Mesendoderm (in vitro differentiated cells): ENCODE measurements around the gene LBHD1.
"Not testable (repeated sequence)": the region's sequence is repeated elsewhere in the genome, so short reads cannot be mapped to it uniquely, and the experiment has no call there.

Experiments used
- DNase-seq: peaks from one replicate; pipeline ENCODE4 v3.0.0; 2013
- H2AK5ac ChIP-seq: 2 replicates; pipeline ENCODE4 v1.6.1; 2013; ENCODE audit warnings: low read length, inconsistent platforms
- H2BK120ac ChIP-seq: 2 replicates; pipeline ENCODE4 v1.6.1; 2013; ENCODE audit warnings: low read depth, mild to moderate bottlenecking, low read length, moderate library complexity, mixed read lengths
- H2BK15ac ChIP-seq: replicated peaks from 2 replicates; pipeline ENCODE4 v1.6.1; 2013; ENCODE audit warnings: low read depth, mild to moderate bottlenecking, moderate library complexity
- H2BK5ac ChIP-seq: 2 replicates; pipeline ENCODE4 v1.6.1; 2013; ENCODE audit warnings: low read length, inconsistent platforms
- H3K18ac ChIP-seq: 2 replicates; pipeline ENCODE4 v1.6.1; 2013; ENCODE audit warnings: mild to moderate bottlenecking, low read length, mixed read lengths
- H3K23ac ChIP-seq: one replicate; pipeline ENCODE4 v1.6.1; 2013; ENCODE audit warnings: low read length
- H3K27ac ChIP-seq: 2 replicates; pipeline ENCODE4 v1.5.1; 2013; ENCODE audit warnings: low read depth, mild to moderate bottlenecking, inconsistent platforms, low read length, moderate library complexity
- H3K27me3 ChIP-seq: 2 replicates; pipeline ENCODE4 v1.6.1; 2013; ENCODE audit warnings: low read length, control low read depth, mild to moderate bottlenecking, inconsistent platforms; ENCODE audit not compliant: insufficient read depth, poor library complexity
- H3K36me3 ChIP-seq: 2 replicates; pipeline ENCODE4 v1.6.1; 2013; ENCODE audit warnings: low read length, inconsistent platforms; ENCODE audit not compliant: control insufficient read depth, insufficient read depth
- H3K4ac ChIP-seq: one replicate; pipeline ENCODE4 v1.6.1; 2013; ENCODE audit warnings: low read depth, mild to moderate bottlenecking, low read length, moderate library complexity
- H3K4me1 ChIP-seq: 2 replicates; pipeline ENCODE4 v1.6.1; 2013; ENCODE audit warnings: low read depth, low read length, inconsistent platforms; ENCODE audit not compliant: control insufficient read depth
- H3K4me2 ChIP-seq: 2 replicates; pipeline ENCODE4 v1.6.1; 2013; ENCODE audit warnings: low read length
- H3K4me3 ChIP-seq: 2 replicates; pipeline ENCODE4 v1.5.1; 2013; ENCODE audit warnings: mild to moderate bottlenecking, low read length
- H3K56ac ChIP-seq: one replicate; pipeline ENCODE4 v1.6.1; 2013; ENCODE audit warnings: low read length
- H3K79me1 ChIP-seq: 2 replicates; pipeline ENCODE4 v1.6.1; 2013; ENCODE audit warnings: low read length, inconsistent platforms
- H3K79me2 ChIP-seq: 2 replicates; pipeline ENCODE4 v1.6.1; 2013; ENCODE audit warnings: mild to moderate bottlenecking, low read length; ENCODE audit not compliant: control insufficient read depth, insufficient read depth
- H3K9ac ChIP-seq: 2 replicates; pipeline ENCODE4 v1.6.1; 2013; ENCODE audit warnings: low read length, inconsistent platforms
- H4K5ac ChIP-seq: one replicate; pipeline ENCODE4 v1.6.1; 2013; ENCODE audit warnings: low read length
- H4K8ac ChIP-seq: one replicate; pipeline ENCODE4 v1.6.1; 2013; ENCODE audit warnings: low read depth, mild to moderate bottlenecking, control low read depth, low read length, moderate library complexity
- WGBS: extraction: QIAGEN DNeasy Blood & Tissue Kit; methylation state at CpG from one replicate; pipeline ENCODE4 v1.1.7; 2013; ENCODE audit warnings: low lambda C conversion rate, missing lambda C conversion rate; ENCODE audit not compliant: insufficient coverage; ENCODE audit errors: extremely low coverage; 5-methylcytosine and 5-hydroxymethylcytosine counted together

Gene LBHD1

GRCh38 chr11:62675415-62675814, 3.3 kb upstream of the LBHD1 start:
- not testable (repeated sequence) for H3K4me3 ChIP-seq, H2BK15ac ChIP-seq, H3K27ac ChIP-seq, H4K8ac ChIP-seq, H2BK5ac ChIP-seq, H3K4ac ChIP-seq, H3K27me3 ChIP-seq, H3K9ac ChIP-seq, H3K56ac ChIP-seq, H2BK120ac ChIP-seq, H3K18ac ChIP-seq, H2AK5ac ChIP-seq, DNase-seq, H3K4me2 ChIP-seq, H4K5ac ChIP-seq, H3K36me3 ChIP-seq, H3K23ac ChIP-seq, H3K4me1 ChIP-seq
- no CpG with 5 or more reads among the region's 10 CpGs for WGBS
- Histone ChIP-seq H3K79me1 (peaks cover 11% of the 10 kb centered on the region), H3K79me2 (peaks cover 14% of the 10 kb centered on the region)

DNA sequence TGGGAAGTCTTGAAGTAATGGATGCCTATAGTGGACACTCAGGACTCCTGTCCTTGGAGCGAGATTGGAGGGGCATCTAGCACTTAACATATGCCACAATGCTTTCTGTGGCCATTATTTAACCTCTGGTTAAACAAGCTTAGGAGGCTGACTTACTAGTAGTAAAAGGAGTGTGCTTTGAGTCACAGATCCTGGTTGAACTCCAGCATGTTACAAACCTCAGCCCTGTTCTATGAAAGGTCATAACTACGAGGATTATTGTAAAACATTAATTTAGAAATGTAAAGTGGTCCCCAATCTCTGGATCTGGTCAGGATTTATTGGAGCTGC, 1.1 kb upstream of the LBHD1 start:
- Histone ChIP-seq H4K5ac (no peak overlapping the region), H3K79me1 (peaks cover 9% of the 10 kb centered on the region), H3K27ac (no peak overlapping the region), H3K56ac (peak overlapping the region; percentile 100), H3K27me3 (no peaks in the 10 kb centered on the region), H3K23ac (no peak overlapping the region), H2BK15ac (no peak overlapping the region), H2BK5ac (no peak overlapping the region), H3K4me2 (no peak overlapping the region), H3K79me2 (peaks cover 9% of the 10 kb centered on the region), H3K9ac (peak overlapping the region; percentile 98), H3K4ac (no peak overlapping the region), H2AK5ac (no peak overlapping the region), H4K8ac (no peak overlapping the region), H3K4me3 (no peak overlapping the region), H3K18ac (no peak overlapping the region), H2BK120ac (no peak overlapping the region), H3K36me3 (peaks cover 5% of the 10 kb centered on the region), H3K4me1 (peaks cover 3% of the 10 kb centered on the region)
- WGBS, result no CpG with 5 or more reads among the region's 2 CpGs
- DNase-seq, result no peak

GRCh38 chr11:62671236-62671607, 845 bp downstream of the LBHD1 start:
- Histone ChIP-seq H3K27ac (peak overlapping the region; percentile 87), H2BK15ac (no peak overlapping the region), H2AK5ac (no peak overlapping the region), H3K4me3 (peak overlapping the region; percentile 72), H3K4me1 (no peaks in the 10 kb centered on the region), H2BK5ac (no peak overlapping the region), H3K4ac (peak overlapping the region; percentile 87), H3K79me1 (peaks cover 12% of the 10 kb centered on the region), H3K18ac (peak overlapping the region; percentile 51), H3K23ac (no peak overlapping the region), H3K79me2 (peaks cover 17% of the 10 kb centered on the region), H3K36me3 (peaks cover under 1% of the 10 kb centered on the region), H3K9ac (peak overlapping the region; percentile 98), H3K4me2 (peak overlapping the region; percentile 70), H3K27me3 (no peaks in the 10 kb centered on the region), H4K8ac (no peak overlapping the region), H4K5ac (peak overlapping the region; percentile 71), H3K56ac (peak overlapping the region; percentile 100), H2BK120ac (no peak overlapping the region)
- no peak for DNase-seq
- no CpG with 5 or more reads among the region's 17 CpGs for WGBS

GRCh38 chr11:62669420-62670161, 2.5 kb downstream of the LBHD1 start:
- peak; percentile 52 for DNase-seq
- Histone ChIP-seq H3K9ac (peak overlapping the region; percentile 19), H3K79me1 (peaks cover 13% of the 10 kb centered on the region), H2BK120ac (no peak overlapping the region), H3K4me1 (no peaks in the 10 kb centered on the region), H3K18ac (no peak overlapping the region), H3K4ac (no peak overlapping the region), H3K36me3 (no peaks in the 10 kb centered on the region), H3K27ac (no peak overlapping the region), H3K4me3 (no peak overlapping the region), H3K79me2 (peaks cover 28% of the 10 kb centered on the region), H4K8ac (no peak overlapping the region), H3K23ac (no peak overlapping the region), H2AK5ac (no peak overlapping the region), H3K27me3 (no peaks in the 10 kb centered on the region), H3K4me2 (no peak overlapping the region), H3K56ac (peak overlapping the region; percentile 30), H2BK5ac (no peak overlapping the region), H2BK15ac (no peak overlapping the region), H4K5ac (no peak overlapping the region)
- WGBS, result no CpG with 5 or more reads among the region's 4 CpGs

DNA sequence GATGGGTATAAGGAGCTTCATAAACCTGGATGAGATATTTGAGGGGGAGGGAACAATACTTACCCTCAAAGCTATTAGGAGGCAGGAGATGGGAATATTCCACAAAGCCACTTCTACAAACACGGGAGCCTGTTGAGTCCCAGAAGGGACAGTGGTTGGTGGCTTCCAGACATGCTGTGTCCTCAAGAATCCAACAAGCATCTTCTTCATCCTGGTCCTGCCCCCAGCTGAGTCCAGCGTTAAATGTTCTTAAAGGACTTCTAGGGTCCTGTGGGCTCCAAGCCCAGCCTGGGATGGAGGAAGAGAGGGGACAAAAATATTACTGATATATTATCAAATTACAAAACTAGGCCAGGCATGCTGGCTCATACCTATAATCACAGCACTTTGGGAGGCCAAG, 4.6 kb downstream of the LBHD1 start:
- no CpG with 5 or more reads among the region's 2 CpGs for WGBS
- Histone ChIP-seq H3K27ac (no peak overlapping the region), H3K9ac (peak overlapping the region; percentile 96), H3K18ac (no peak overlapping the region), H3K4me1 (no peaks in the 10 kb centered on the region), H3K36me3 (peaks cover 1% of the 10 kb centered on the region), H3K23ac (no peak overlapping the region), H3K79me2 (peaks cover 33% of the 10 kb centered on the region), H3K27me3 (no peaks in the 10 kb centered on the region), H3K79me1 (peaks cover 13% of the 10 kb centered on the region), H2BK120ac (no peak overlapping the region), H3K4me2 (no peak overlapping the region), H3K4ac (no peak overlapping the region), H4K8ac (no peak overlapping the region), H4K5ac (no peak overlapping the region), H2BK15ac (no peak overlapping the region), H3K4me3 (no peak overlapping the region), H2BK5ac (no peak overlapping the region), H3K56ac (no peak overlapping the region), H2AK5ac (no peak overlapping the region)
- DNase-seq, result no peak
